HFF-Myc (cell line): Measurements from ENCODE around the gene HABP4.

Source experiments
- DNase-seq: peaks from one replicate; pipeline ENCODE4 v3.0.0-alpha.2; 2011; ENCODE audit warnings: low read depth; ENCODE audit errors: extremely low read depth
- H3K4me3 ChIP-seq: replicated peaks from 2 replicates; pipeline ENCODE4 v1.5.1; 2011; ENCODE audit warnings: low read depth, mild to moderate bottlenecking, control low read depth, low read length
- CTCF ChIP-seq: IDR thresholded peaks from 2 replicates; pipeline ENCODE4 v1.5.1; 2012; ENCODE audit warnings: mild to moderate bottlenecking, low read depth, low read length, control low read depth; ENCODE audit errors: missing control alignments

The HABP4 gene

GRCh38 chr9:96436063-96436455 is 13.9 kb upstream of the HABP4 start:
- H3K4me3 ChIP-seq, result no peak overlapping the region
- TF ChIP-seq CTCF, result no peak
- DNase-seq, result no peak

- no peak overlapping the region for H3K4me3 ChIP-seq
- no peak for TF ChIP-seq CTCF
- no peak for DNase-seq
Observed at GRCh38 chr9:96436456-96437126, 13.4 kb upstream of the HABP4 start.

- DNase-seq, result no peak
- no peak overlapping the region for H3K4me3 ChIP-seq
- no peak for TF ChIP-seq CTCF
Observed at GRCh38 chr9:96437454-96437853, 12.5 kb upstream of the HABP4 start.

- TF ChIP-seq CTCF, result no peak
- DNase-seq, result no peak
- no peak overlapping the region for H3K4me3 ChIP-seq
Observed at GRCh38 chr9:96440671-96441199, 9.2 kb upstream of the HABP4 start.

- peak; percentile 69 for TF ChIP-seq CTCF
- no peak for DNase-seq
Observed at GRCh38 chr9:96441798-96442445, 8.0 kb upstream of the HABP4 start.

GRCh38 chr9:96442491-96442890 is 7.5 kb upstream of the HABP4 start:
- TF ChIP-seq CTCF, result no peak

More at GRCh38 chr9:96441798-96442445, 8.0 kb upstream of the HABP4 start:
- no peak overlapping the region for H3K4me3 ChIP-seq

More at GRCh38 chr9:96442491-96442890, 7.5 kb upstream of the HABP4 start:
- DNase-seq, result no peak
- no peak overlapping the region for H3K4me3 ChIP-seq
